HG02885 (cell line): Measurements from ENCODE around the gene LRIG1.
A peak's percentile ranks its signal among the peaks of the same experiment; 100 is the strongest.

Experiments used
- ATAC-seq: cut with Tn5 transposase; IDR thresholded peaks from one replicate; pipeline ENCODE4 v1.9.1; 2021; ENCODE audit warnings: mild to moderate bottlenecking; ENCODE audit not compliant: unreplicated experiment, poor library complexity

The LRIG1 gene

DNA sequence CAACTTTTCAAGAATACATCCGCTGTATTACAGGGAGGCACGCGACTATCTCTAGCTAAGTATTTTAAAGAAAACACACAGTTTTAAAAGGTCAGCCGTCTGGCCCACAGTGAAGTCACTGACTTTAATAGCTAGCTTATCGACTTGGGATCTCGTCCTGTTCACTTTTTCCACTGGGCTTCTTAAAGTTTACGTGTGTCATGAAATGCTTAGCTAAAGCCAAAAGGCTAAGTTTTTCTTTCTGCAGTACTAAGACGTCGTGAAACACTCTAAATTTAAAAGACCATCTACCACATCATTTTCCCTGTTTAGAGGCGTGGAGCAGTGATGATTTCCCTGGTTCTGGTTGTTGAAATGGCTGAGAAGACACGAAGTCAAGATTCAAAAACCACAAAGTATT lies 27.1 kb downstream of the LRIG1 start:
- no peak for ATAC-seq

GRCh38 chr3:66473181-66473580 lies 27.6 kb downstream of the LRIG1 start:
- ATAC-seq = no peak

- ATAC-seq = peak; percentile 66
These were observed 28.3 kb downstream of the LRIG1 start for GRCh38 chr3:66472313-66473134.

DNA sequence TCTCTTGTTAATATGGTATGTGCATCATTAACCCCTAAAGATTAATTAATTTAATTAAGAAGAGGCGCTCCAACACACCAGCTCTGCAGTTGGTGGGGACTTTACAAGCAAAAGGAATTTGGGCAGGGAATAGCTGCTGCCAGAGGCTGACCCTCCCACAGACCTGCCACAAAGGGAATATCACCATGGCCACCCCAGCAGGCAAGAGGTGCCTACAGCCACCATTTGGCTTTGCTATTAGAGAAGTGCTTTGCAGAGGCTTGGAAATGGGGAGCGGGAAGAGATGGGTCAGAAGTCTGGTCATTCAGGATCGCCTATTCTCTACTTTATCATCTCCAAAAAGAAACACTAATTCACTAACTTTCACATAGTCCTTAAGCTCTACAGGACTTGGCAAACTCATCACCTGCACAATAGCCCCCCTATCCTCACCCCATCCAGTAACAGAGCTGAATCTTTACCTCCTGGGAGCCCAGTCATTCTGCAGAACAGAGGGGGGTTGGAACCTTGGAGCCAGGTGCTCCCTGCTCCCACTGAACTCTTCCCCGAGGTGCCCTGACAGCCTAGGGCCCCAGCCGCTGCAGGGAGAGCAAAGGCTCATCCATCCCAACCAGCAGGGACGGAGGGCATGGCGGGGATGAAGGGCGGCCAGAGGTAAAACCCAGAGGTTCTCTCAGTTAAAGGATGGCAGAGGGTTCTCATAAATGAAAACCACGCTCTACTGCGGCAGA lies 29.7 kb downstream of the LRIG1 start:
- no peak for ATAC-seq

DNA sequence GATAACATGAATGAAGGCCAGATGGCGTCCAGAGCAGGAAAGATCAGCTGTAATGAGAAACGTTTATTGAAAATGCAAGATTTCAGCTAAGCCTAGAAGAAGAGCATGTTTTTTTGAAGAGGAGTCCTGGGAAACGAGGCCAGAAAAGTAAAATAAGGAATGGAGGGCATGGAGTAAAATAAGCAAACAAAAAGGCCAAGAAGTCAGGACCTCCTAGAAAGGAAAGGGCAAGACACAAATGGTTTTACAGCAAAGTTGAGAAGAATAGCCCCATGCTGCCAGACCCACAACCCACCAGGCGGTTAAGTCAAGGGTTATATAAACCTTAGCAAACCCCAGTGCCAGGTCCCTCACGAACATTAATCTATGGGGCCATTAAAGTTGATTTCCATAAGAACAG lies 30.5 kb downstream of the LRIG1 start:
- no peak for ATAC-seq

GRCh38 chr3:66469220-66469640 lies 31.6 kb downstream of the LRIG1 start:
- peak; percentile 72 for ATAC-seq

- ATAC-seq = no peak
These were observed 32.7 kb downstream of the LRIG1 start for GRCh38 chr3:66467996-66468735.

GRCh38 chr3:66466606-66467270 lies 34.1 kb downstream of the LRIG1 start:
- ATAC-seq = no peak

GRCh38 chr3:66465587-66465986 lies 35.2 kb downstream of the LRIG1 start:
- ATAC-seq = no peak

- no peak for ATAC-seq
These were observed 35.8 kb downstream of the LRIG1 start for GRCh38 chr3:66465034-66465433.

- no peak for ATAC-seq
These were observed 36.3 kb downstream of the LRIG1 start for GRCh38 chr3:66464512-66464894.

DNA sequence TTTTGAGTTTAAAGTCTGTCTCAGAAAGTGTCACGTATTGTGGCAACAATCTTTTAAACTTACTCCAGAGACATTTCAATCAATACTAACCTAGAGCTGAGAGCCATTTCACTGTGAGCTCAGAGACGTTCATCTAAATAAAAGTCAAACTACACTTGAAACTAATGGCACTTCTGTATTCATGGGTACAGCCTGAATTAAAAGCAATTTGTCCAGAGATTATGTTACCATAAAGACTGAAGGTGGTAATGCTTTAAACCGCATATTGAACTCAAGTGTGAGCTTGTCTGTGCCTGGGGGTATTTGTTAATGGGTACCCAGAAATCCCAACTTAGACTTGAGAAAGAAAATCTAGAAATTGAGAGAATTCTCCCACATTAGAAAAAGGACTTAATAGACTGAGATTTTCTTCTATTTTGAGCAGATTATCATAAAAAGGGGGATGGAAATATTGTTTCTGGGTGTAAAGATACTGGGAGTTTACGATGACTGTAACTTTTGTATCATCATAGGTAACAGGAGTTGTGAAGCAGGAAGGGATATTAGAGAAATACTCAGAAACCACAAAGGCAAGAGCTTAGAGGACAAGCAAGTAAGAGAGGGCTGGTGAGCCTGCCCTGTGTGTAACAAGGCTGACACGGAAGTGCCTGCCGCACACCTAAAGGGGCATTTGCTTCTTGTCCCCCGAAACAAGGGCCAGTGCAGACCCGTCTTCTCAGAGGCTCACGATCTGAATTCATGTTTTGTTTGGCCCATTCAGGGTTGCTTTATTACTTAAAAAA lies 36.9 kb downstream of the LRIG1 start:
- no peak for ATAC-seq

GRCh38 chr3:66463054-66463631 lies 37.7 kb downstream of the LRIG1 start:
- ATAC-seq = no peak

DNA sequence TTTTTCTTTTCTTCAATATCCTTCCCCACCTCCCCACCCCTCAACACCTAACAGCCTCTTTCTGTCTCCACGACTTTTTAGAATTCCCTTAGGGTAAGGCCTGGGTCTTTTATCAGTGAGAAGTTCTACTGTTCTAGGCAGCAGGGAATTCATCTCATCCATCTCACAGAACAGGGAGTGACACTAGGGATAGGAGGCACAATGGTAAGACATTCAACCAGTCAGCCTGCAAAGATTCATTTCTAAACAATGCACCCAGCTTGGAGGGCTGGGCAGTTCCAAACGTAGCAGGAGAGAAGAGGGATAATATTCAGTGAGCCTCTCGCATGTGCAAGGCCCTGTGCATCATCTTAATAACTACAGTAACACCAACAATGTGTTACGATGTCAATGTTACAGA lies 43.6 kb downstream of the LRIG1 start:
- ATAC-seq = no peak

DNA sequence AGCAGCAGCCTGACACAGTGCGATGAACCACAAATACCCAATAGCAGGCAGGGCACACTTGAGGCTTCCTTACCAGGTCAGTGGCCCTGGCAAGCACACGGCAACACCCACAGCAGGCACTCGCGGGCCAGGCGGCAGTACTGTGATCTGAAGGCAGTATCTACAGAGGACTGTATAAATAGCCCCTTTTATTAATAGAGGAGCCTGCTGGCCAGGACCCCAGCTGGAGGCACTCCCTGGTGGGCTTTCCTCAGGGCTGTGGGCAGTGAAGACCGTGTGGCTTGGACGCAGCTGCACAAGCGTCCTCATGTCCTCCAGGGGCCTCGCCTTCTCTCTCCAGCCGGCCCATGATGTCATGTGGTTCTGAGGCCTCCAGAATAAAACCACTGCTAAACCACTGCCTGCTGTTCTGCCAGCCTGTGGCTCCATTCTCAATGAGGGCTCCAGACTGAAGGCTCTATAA lies 44.1 kb downstream of the LRIG1 start:
- ATAC-seq = no peak

DNA sequence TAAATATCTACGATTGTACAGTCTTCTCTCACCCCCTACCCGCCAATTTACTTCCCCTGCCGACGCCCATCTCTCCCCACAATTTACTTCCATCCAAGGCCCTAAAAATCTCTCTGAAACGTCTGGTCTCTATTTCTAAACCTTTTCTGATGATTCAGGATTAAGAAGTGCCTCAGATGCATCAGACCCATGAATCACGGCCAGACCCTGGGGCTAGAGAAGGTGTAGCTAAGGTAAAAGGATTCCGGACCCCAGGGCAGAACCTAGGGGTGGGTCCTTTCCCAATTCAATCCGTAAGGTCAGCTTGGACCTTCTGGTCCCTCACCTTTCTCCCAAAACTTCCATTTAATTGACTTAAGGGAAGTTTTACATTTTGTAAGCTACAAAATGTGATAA lies 46.4 kb downstream of the LRIG1 start:
- ATAC-seq = no peak

DNA sequence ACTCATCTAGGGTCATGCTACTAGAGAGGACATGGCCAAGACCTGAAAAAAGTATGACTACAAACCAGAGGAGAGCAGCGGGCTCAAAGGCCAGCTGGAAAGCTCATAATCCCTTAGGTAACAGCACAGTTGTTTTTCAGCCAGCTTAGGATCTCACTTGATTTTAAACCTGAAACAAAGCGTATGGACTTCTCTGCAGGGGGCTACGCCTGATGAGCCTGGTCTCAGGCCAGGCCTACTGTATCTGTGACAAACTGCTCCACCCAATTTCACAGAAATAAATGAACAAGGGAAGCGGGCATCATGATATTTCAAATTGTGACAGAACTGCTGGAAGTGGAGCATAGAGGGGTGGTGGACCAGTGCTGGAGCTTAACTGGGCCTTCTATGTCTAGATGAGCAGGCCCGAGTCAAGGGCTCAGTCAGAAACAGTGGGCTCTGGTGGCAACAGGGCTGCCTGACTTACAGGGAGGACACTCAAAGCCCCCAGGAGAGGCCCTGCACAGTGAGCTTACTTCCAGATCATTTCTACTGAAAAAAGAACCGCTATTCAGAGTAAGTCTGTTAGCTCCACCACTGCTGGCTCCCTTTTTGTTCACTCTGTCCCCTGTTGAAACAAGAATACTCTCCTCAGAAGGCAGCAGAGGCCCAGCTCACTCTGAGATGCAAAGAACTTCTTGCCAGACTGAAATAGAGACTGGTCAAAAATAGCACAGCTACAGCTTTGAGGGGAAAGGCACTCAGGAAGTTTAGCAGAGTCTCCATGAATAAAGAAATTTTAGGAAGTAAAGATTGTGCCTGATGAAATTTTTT lies 47.0 kb downstream of the LRIG1 start:
- ATAC-seq = no peak

DNA sequence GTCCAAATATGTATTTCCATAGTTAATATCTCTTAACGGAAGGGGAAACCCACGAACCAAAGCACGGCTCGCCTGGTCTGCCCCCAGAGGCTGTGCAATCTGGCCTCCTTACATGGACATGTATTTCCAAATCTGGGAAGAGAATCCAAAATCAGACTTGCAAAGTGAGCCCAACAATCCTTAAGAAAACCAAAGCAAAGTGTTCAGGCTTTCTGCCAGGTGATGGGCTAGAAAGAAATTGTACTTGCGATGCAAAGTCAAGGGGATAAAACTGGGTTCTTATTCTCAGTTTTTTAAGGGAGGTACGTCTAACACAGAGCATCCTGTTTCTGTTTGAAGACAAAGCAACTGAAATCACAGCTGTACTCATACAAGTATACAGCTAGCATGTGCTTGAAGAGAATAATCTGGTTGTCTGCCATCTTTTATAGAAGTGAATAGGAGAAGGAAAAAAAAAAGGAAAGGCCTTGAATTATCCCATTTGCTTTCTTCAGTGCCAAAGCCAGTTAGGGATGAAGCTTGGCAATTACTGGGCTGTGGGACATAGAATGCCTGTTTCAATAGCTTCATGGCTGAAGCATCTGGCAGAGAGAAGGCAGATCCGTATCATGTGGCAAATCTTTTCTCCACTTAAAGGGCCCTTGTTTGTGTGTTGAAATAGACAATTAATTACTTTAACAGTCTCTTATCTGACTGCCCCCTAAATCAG lies 48.4 kb downstream of the LRIG1 start:
- no peak for ATAC-seq
